ENCODE data around the gene EFCAB11.

EFCAB11 gene

DNA sequence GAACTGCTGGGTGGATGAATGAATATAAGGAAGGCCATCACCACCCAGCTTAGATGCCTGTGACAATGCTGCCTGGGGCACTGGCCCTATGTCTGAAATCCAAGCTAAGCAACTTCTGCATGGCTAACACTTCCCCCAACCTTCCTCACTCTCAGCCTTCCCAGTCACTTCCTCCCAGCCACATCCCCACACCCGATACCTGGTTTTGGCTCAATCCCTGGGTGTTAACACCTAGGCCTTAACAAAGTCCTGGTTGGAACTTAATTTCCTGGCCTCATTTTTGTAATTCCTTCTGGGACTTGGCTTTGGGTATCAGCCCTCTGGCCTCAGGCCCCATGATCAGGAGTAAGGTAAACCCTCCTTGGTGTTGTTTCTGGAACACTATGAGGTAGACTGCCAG is 110.0 kb downstream of the EFCAB11 start:
- no peak for DNase-seq (ENCODE audit: low read depth in 1 of 2, low spot score in 1 of 2)
- TF ChIP-seq GABPA (IDR thresholded peaks at IDR 0.05; ENCODE audit: low read depth) (no peak), POLR2AphosphoS5 (IDR thresholded peaks at IDR 0.05; ENCODE audit: low read depth) (no peak), SPI1 (IDR thresholded peaks at IDR 0.05; ENCODE audit: borderline replicate concordance, low read depth) (no peak)
- TF ChIP-seq, protein P1, sequence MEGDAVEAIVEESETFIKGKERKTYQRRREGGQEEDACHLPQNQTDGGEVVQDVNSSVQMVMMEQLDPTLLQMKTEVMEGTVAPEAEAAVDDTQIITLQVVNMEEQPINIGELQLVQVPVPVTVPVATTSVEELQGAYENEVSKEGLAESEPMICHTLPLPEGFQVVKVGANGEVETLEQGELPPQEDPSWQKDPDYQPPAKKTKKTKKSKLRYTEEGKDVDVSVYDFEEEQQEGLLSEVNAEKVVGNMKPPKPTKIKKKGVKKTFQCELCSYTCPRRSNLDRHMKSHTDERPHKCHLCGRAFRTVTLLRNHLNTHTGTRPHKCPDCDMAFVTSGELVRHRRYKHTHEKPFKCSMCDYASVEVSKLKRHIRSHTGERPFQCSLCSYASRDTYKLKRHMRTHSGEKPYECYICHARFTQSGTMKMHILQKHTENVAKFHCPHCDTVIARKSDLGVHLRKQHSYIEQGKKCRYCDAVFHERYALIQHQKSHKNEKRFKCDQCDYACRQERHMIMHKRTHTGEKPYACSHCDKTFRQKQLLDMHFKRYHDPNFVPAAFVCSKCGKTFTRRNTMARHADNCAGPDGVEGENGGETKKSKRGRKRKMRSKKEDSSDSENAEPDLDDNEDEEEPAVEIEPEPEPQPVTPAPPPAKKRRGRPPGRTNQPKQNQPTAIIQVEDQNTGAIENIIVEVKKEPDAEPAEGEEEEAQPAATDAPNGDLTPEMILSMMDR (IDR thresholded peaks at IDR 0.05; ENCODE audit: insufficient read depth, low read length) = no peak
- TF ChIP-seq, protein P2, sequence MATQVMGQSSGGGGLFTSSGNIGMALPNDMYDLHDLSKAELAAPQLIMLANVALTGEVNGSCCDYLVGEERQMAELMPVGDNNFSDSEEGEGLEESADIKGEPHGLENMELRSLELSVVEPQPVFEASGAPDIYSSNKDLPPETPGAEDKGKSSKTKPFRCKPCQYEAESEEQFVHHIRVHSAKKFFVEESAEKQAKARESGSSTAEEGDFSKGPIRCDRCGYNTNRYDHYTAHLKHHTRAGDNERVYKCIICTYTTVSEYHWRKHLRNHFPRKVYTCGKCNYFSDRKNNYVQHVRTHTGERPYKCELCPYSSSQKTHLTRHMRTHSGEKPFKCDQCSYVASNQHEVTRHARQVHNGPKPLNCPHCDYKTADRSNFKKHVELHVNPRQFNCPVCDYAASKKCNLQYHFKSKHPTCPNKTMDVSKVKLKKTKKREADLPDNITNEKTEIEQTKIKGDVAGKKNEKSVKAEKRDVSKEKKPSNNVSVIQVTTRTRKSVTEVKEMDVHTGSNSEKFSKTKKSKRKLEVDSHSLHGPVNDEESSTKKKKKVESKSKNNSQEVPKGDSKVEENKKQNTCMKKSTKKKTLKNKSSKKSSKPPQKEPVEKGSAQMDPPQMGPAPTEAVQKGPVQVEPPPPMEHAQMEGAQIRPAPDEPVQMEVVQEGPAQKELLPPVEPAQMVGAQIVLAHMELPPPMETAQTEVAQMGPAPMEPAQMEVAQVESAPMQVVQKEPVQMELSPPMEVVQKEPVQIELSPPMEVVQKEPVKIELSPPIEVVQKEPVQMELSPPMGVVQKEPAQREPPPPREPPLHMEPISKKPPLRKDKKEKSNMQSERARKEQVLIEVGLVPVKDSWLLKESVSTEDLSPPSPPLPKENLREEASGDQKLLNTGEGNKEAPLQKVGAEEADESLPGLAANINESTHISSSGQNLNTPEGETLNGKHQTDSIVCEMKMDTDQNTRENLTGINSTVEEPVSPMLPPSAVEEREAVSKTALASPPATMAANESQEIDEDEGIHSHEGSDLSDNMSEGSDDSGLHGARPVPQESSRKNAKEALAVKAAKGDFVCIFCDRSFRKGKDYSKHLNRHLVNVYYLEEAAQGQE (IDR thresholded peaks at IDR 0.05; ENCODE audit: insufficient replicate concordance, low read depth) = no peak
- Histone ChIP-seq H3K4me3 (replicated peaks; ENCODE audit: insufficient read depth, low read length) (no peak overlapping the region), H3K27ac (replicated peaks) (no peak overlapping the region), H3K27me3 (ENCODE audit: insufficient read depth, poor library complexity, severe bottlenecking) (no peaks in the 10 kb centered on the region)

DNA sequence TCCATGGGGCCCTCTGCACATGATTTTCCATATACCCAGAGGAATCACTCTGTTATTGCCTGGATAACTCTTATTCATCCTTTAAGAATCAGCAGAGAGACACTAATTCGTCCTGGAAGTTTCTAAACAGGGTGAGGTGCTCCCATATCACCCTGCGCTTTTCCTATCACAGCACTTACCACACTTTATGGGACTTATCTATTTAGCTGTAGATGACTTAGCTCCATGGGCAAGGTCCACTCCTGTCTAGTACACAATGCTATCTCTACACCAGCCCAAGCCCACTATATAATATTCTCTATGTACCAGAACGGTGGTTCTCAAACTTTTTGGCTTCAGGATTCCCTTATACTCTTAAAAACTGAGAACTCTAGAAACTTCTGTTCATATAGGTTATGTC is 111.7 kb downstream of the EFCAB11 start:
- no peak for TF ChIP-seq POLR2AphosphoS5 (IDR thresholded peaks at IDR 0.05; ENCODE audit: low read depth)
- no peak for TF ChIP-seq SPI1 (IDR thresholded peaks at IDR 0.05; ENCODE audit: borderline replicate concordance, low read depth)
- no peak for DNase-seq (ENCODE audit: low read depth in 1 of 2, low spot score in 1 of 2)
- no peak overlapping the region for H3K27ac ChIP-seq (replicated peaks)
- H3K4me3 ChIP-seq (replicated peaks; ENCODE audit: insufficient read depth, low read length) = no peak overlapping the region
- H3K27me3 ChIP-seq (ENCODE audit: insufficient read depth, poor library complexity, severe bottlenecking) = no peaks in the 10 kb centered on the region

DNA sequence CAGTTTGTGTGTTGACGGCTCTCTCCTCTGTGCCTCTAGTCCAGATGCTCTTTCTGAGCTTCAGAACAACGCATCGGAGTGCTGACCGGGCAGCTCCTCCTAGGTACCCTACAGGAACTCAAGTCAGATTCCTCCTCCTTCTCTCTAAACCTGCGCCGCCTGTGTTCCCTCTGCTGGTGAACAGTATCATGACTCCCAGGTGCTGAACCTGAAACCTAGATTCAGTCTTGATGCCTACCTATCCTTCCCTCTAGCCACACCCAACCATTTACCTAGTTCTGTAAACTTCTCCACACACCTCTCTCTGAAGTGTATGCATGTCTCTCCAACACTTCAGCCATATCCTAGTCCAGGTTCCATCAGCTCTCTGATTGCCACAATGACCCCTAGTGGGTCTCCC is 112.7 kb downstream of the EFCAB11 start:
- no peak overlapping the region for H3K27ac ChIP-seq (replicated peaks)
- TF ChIP-seq, protein P1 (IDR thresholded peaks at IDR 0.05; ENCODE audit: insufficient read depth, low read length) = no peak
- TF ChIP-seq POLR2AphosphoS5 (IDR thresholded peaks at IDR 0.05; ENCODE audit: low read depth) (no peak), SPI1 (IDR thresholded peaks at IDR 0.05; ENCODE audit: borderline replicate concordance, low read depth) (no peak), GABPA (IDR thresholded peaks at IDR 0.05; ENCODE audit: low read depth) (no peak)
- TF ChIP-seq, protein P2 (IDR thresholded peaks at IDR 0.05; ENCODE audit: insufficient replicate concordance, low read depth) = no peak
- H3K4me3 ChIP-seq (replicated peaks; ENCODE audit: insufficient read depth, low read length) = no peak overlapping the region
- H3K27me3 ChIP-seq (ENCODE audit: insufficient read depth, poor library complexity, severe bottlenecking) = no peaks in the 10 kb centered on the region
- no peak for DNase-seq (ENCODE audit: low read depth in 1 of 2, low spot score in 1 of 2)

DNA sequence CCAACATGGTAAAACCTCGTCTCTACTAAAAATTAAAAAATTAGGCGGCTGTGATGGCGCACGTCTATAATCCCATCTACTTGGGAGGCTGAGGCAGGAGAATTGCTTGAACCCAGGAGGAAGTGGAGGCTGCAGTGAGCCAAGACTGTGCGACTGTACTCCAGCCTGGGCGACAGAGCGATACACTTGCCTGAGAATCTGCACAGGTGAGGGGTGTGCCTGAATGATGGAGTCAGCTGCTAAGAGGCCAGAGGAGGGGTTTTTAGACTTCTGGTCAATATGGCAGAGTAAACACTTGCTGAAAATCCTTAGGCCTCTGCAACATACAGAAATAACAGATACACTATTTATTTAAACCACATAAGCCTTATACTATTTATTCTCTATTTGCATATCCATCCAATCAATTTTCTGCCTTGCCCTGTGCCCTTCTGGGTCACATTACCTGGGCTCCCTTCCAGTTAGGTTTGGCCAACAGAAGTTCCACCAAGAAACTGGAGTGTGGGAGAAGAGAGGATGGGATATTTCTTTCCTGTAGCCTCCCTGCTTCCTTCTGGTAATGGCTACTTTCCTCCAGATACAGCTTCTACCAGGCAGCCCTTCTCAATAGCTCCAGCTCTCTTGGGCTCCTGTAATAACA is 117.6 kb downstream of the EFCAB11 start:
- TF ChIP-seq SPI1 (IDR thresholded peaks at IDR 0.05; ENCODE audit: borderline replicate concordance, low read depth) = no peak
- TF ChIP-seq, protein P1 (IDR thresholded peaks at IDR 0.05; ENCODE audit: insufficient read depth, low read length) = no peak
- TF ChIP-seq, protein P2 (IDR thresholded peaks at IDR 0.05; ENCODE audit: insufficient replicate concordance, low read depth) = no peak
- TF ChIP-seq POLR2AphosphoS5 (IDR thresholded peaks at IDR 0.05; ENCODE audit: low read depth) = no peak
- TF ChIP-seq GABPA (IDR thresholded peaks at IDR 0.05; ENCODE audit: low read depth) = no peak
- Histone ChIP-seq H3K27ac (replicated peaks) (no peak overlapping the region), H3K4me3 (replicated peaks; ENCODE audit: insufficient read depth, low read length) (no peak overlapping the region), H3K27me3 (ENCODE audit: insufficient read depth, poor library complexity, severe bottlenecking) (no peaks in the 10 kb centered on the region)
- DNase-seq (ENCODE audit: low read depth in 1 of 2, low spot score in 1 of 2) = no peak
